ENCODE measurements around the gene TCF12. TPM values are rescaled to one million over a fixed set of nuclear protein-coding genes. Genes with fewer than 3 reads are reported as not detected.

The TCF12 gene
- total RNA-seq, 1 experiment from 2014 or later: 200 TPM

DNA sequence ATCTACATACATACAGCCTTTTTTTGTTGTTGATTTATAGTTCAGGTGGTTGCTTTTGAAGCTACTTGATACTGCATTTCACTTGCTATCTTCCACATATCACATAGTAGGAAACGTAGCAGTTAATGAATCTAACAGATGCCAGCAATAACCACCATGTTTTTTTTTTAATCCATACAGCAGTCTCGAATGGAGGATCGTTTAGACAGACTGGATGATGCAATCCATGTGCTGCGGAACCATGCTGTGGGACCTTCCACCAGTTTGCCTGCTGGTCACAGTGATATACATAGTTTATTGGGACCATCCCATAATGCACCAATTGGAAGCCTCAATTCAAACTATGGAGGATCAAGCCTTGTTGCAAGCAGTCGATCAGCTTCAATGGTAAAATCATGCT is 334.6 kb downstream of the TCF12 start:
- no peak for DNase-seq (ENCODE audit: low read depth)

DNA sequence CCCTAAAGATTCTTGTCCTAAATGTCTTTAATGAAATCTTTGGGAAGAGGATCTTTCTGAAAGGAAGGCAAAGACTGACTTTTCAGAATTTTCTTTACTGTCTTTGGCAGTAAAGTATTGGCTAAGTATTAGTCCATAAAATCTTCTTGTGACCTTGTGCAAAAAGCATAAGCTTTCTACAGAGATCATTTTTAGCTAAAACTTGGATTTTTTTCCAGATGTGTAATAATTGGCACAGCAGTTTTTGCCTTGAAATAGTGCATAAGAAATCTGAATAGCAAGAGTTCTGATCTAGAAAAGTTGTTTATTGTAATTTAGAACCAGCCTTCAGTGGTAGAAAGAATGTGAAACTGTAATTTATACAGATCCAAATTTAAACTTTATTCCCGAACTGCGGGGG is 335.1 kb downstream of the TCF12 start:
- no peak for DNase-seq (ENCODE audit: low read depth)

- no peak for DNase-seq (ENCODE audit: low read depth)
Observed at GRCh38 chr15:57255751-57256341, 337.4 kb downstream of the TCF12 start.

GRCh38 chr15:57256939-57257338 is 338.5 kb downstream of the TCF12 start:
- DNase-seq (ENCODE audit: low read depth): no peak

DNA sequence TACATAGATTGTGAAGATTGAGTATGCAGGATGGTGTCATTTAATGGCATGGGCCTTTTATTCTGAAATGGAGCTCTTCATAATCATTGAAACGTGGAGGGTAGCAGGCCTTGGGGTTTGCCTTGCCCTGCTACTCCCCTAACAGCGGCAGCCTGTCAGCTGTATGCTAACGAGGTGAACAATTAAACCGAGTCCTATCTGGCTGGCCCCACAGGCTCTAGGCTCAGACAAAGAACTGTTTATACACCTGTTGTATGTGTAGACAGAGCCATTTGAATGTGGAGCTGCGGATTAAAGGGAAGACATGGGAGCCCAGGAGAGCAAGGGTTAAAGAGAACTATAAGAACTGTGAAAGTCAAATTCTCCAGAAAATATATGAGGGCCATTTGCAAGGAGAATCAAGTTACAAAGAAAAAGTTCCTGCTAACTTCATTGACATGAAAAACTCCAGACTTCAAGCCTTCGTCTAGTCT is 341.2 kb downstream of the TCF12 start:
- DNase-seq (ENCODE audit: low read depth): no peak

DNA sequence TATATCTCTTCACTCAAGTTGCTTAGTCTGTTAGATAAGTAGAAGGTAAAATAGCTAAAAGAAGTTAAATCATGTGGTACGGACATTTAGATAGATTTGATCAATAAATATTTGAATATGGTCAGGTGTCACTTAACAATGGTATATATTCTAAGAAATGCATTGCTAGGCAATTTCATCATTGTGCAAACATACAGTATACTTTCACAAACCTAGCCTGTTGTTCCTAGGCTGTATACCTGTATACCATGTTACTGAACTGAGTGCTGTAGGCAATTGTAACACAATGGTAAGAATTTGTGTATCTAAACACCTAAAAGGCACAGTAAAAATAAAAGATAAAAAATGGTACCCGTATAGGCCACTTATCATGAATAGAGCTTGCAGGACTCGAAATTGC is 345.1 kb downstream of the TCF12 start:
- DNase-seq (ENCODE audit: low read depth): no peak

DNA sequence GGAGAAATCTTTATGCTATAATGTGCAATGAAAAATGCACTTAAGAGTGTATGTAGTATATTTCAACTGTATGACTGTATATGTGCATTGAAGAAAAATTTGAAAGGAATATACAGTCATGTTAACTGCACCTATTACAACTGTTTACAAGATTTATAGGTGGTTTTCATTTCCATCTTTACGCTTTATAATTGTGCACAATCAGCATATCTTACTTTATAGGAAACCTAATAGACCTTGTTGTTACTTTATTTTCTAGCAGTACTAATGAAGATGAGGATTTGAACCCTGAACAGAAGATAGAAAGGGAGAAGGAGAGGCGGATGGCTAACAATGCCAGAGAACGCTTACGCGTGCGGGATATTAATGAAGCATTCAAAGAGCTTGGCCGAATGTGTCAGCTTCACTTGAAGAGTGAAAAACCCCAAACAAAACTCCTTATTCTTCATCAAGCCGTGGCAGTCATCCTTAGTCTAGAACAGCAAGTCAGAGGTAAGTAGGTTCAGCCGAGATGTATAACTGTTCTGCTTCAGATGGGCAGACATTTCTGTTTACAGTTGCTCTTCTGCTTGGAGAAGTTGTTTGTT is 354.4 kb downstream of the TCF12 start:
- DNase-seq (ENCODE audit: low read depth): no peak

DNA sequence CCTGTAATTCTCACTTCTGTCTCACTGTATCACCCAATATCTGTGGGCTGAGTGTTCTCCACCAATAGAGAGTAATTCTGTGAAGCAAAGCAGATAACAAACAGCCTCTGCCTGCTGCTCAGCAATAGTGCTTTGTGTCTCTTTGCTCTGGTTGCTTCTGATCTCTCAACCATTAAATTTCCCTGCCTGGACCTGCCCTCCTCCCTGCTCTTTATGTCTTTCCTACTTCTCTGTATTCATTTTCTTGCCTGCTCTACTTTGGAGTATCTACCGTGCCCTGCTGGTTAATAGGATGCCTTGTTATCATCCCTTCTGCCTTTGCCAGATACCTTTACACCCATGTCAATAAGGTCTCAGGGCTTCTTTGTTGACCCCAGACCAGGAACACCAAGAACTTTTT is 355.0 kb downstream of the TCF12 start:
- no peak for DNase-seq (ENCODE audit: low read depth)

DNA sequence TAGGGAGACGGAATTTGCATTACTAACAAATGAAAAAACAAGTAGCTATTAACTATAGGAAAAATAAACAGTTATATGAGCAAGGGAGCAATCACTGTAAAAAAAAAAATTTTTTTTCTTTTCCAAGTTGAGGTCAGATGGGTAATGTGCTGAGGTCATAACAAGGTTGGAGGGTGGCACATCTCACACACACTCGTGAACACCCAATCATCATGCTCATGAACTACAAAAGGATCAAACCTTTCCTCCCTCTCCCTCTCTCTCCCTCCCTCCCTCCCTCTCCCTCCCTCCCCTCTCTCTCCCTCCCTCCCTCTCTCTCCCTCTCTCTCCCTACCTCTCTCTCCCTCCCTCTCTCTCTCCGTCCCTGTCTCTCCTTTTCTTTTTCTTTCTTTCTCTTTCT is 360.0 kb downstream of the TCF12 start:
- no peak for DNase-seq (ENCODE audit: low read depth)

DNA sequence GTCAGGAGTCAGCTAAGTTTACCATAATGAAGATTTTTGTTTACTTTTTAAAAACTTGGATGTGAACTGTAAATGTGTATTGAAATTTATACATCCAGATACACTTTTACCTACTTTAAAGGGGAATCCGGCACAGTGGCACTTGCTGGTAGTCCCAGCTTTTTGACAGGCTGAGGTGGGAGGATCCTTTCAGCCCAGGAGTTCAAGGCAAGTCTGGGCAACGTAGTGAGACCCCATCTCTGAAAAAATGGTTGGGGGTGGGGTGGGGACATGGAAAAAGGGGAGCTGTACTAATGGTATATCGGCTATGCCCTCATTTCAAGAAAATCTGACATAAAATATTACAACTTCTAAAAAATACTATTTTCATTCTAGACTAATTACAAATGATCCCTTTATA is 362.0 kb downstream of the TCF12 start:
- no peak for DNase-seq (ENCODE audit: low read depth)

- no peak for DNase-seq (ENCODE audit: low read depth)
Observed at GRCh38 chr15:57281321-57281720, 362.9 kb downstream of the TCF12 start.

DNA sequence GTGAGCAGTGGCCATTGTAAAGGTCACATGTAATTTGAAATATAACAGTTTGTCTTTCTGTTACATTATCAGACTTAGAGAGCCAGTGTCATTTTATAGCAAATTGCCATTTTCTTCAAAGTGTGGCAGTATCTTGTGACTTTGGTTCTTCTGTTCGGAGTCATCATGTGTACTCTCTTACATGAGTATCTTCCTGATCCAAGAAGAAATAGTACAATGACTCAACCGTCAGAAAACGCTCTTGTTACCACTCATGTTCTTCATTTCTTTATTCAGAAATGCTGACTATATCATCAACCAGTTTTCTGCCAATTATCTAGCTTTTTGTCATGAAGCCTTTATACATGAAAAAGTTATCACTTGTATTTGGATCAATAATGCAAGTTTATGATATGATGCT is 364.2 kb downstream of the TCF12 start:
- DNase-seq (ENCODE audit: low read depth): no peak

GRCh38 chr15:57283774-57284503 is 365.5 kb downstream of the TCF12 start:
- no peak for DNase-seq (ENCODE audit: low read depth)

- DNase-seq (ENCODE audit: low read depth): no peak
Observed at GRCh38 chr15:57284535-57284934, 366.1 kb downstream of the TCF12 start.

- no peak for DNase-seq (ENCODE audit: low read depth)
Observed at GRCh38 chr15:57285386-57285785, 366.9 kb downstream of the TCF12 start.

- DNase-seq (ENCODE audit: low read depth): no peak
Observed at GRCh38 chr15:57286446-57287122, 368.1 kb downstream of the TCF12 start.

- no peak for DNase-seq (ENCODE audit: low read depth)
Observed at GRCh38 chr15:57287123-57287521, 368.7 kb downstream of the TCF12 start.

- no peak for DNase-seq (ENCODE audit: low read depth)
Observed at GRCh38 chr15:57288926-57289580, 370.6 kb downstream of the TCF12 start.

DNA sequence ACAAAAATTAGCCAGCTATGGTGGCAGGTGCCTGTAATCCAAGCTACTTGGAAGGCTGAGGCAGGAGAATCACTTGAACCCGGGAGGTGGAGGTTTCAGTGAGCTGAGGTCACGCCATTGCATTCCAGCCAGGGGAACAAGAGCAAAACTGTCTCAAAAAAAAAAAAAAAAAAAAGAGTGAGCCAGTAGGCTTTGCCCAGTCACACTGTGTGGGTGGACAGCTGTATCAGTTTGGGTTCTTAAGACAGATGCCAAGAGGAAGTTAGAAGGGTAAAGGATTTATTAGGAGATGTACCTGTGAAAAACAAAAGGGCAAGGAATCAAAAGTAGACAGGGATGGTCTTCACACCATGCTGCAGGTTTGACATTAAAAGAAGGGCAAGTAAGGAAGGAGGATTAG is 371.7 kb downstream of the TCF12 start:
- DNase-seq (ENCODE audit: low read depth): no peak

DNA sequence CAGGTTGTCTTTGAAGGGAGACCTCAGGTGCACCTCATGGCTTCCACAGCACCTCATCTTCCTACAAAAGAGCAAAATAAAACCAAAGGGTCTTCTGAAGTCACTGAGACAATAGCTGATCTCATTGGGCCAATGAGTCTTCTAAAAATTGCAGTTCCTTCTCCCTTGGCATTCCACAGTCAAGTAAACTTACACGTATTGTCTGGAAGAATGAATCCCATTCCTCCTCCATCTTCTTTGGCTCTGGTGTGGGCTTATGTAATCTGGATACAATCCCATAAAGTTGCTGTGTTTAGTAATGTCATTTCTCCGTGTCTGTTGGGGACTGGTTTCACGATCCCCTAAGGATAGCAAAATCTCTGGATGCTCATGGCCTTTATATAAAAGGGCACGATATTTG is 372.4 kb downstream of the TCF12 start:
- no peak for DNase-seq (ENCODE audit: low read depth)

- DNase-seq (ENCODE audit: low read depth): no peak
Observed at GRCh38 chr15:57296473-57297162, 378.2 kb downstream of the TCF12 start.

DNA sequence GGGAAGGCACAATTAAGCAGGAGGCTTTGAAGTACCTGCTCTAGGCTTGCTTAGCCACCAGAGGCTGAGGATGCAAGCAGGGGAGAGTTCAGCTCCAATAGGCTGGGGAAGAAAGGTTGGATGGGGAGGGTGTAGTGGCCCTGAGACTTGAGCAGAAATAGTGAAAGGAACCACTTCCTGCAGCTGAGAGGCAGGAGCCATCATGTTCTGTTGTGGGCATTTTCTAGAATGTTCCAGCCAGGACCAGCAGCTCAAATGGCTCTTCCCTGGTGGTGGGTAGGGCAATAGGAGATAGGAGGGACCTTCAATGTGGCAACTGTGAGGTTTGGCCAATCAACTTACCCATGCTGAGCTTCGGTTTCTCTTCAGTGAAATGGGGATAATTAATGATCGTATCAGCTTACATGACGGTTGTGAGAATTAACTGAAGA is 378.7 kb downstream of the TCF12 start:
- no peak for DNase-seq (ENCODE audit: low read depth)

Data from Daoy (cell line).